GM23338 (cell line): ENCODE measurements around the gene PARP3. TPM values are rescaled to one million over a fixed set of nuclear protein-coding genes. Genes with fewer than 3 reads are reported as not detected.

ENCODE experiments used
- ATAC-seq: fragments of 200-7000 bp; cut with Tn5 transposase; 3 replicates; pipeline ENCODE4 v1.9.1; 2020
- DNase-seq: peaks from one replicate; pipeline ENCODE4 v3.0.0-alpha.2; 2015; ENCODE audit warnings: low spot score
- H2AFZ ChIP-seq: fragments of 200-600 bp; sonication (generic); 2 replicates; pipeline ENCODE4 v1.8.0; 2016; ENCODE audit warnings: antibody characterized with exemption, mild to moderate bottlenecking, moderate library complexity
- H3F3A ChIP-seq: fragments of 200-600 bp; sonication (generic); replicated peaks from 2 replicates; pipeline ENCODE4 v1.8.0; 2017; ENCODE audit warnings: antibody characterized with exemption, mixed run types, low read depth
- H3K27ac ChIP-seq: fragments of 200-600 bp; sonication (generic); 2 replicates; pipeline ENCODE4 v1.6.1; 2016; ENCODE audit warnings: low read depth
- H3K27me3 ChIP-seq: fragments of 200-600 bp; sonication (generic); 2 replicates; pipeline ENCODE4 v1.8.0; 2016; ENCODE audit warnings: mild to moderate bottlenecking, mixed run types, moderate library complexity; ENCODE audit not compliant: insufficient read depth
- H3K36me3 ChIP-seq: fragments of 200-600 bp; sonication (generic); 2 replicates; pipeline ENCODE4 v1.8.0; 2016; ENCODE audit warnings: mild to moderate bottlenecking; ENCODE audit not compliant: insufficient read depth
- H3K4me1 ChIP-seq: fragments of 200-600 bp; sonication (generic); 2 replicates; pipeline ENCODE4 v1.8.0; 2016; ENCODE audit warnings: mild to moderate bottlenecking, moderate library complexity; ENCODE audit not compliant: insufficient read depth
- H3K4me2 ChIP-seq: fragments of 200-600 bp; sonication (generic); 2 replicates; pipeline ENCODE4 v1.7.1; 2017; ENCODE audit warnings: mixed run types
- H3K4me3 ChIP-seq: fragments of 200-600 bp; sonication (generic); 2 replicates; pipeline ENCODE4 v1.6.1; 2016; ENCODE audit warnings: mixed run types
- H3K79me2 ChIP-seq: fragments of 200-600 bp; sonication (generic); replicated peaks from 2 replicates; pipeline ENCODE4 v1.8.0; 2017; ENCODE audit warnings: mild to moderate bottlenecking; ENCODE audit not compliant: insufficient read depth
- H3K9me2 ChIP-seq: fragments of 200-600 bp; sonication (generic); 2 replicates; pipeline ENCODE4 v1.8.0; 2017; ENCODE audit not compliant: insufficient read depth
- H4K20me1 ChIP-seq: fragments of 200-600 bp; sonication (generic); replicated peaks from 2 replicates; pipeline ENCODE4 v1.8.0; 2017; ENCODE audit warnings: mild to moderate bottlenecking; ENCODE audit not compliant: insufficient read depth
- H3K27ac Mint-ChIP-seq: 2 replicates; pipeline ENCODE4 v1.8.0; 2020; ENCODE audit warnings: inconsistent platforms, mild to moderate bottlenecking, moderate library complexity, mixed read lengths
- H3K27me3 Mint-ChIP-seq: 3 replicates; pipeline ENCODE4 v1.8.0; 2022; ENCODE audit warnings: low read depth, mild to moderate bottlenecking, moderate library complexity, mixed read lengths, inconsistent platforms; ENCODE audit not compliant: insufficient read depth, poor library complexity
- H3K36me3 Mint-ChIP-seq: 3 replicates; pipeline ENCODE4 v1.8.0; 2021; ENCODE audit warnings: low read depth, mild to moderate bottlenecking, inconsistent platforms, moderate library complexity, mixed read lengths
- H3K4me1 Mint-ChIP-seq: 3 replicates; pipeline ENCODE4 v1.8.0; 2020; ENCODE audit warnings: mild to moderate bottlenecking, inconsistent platforms, mixed read lengths
- H3K4me3 Mint-ChIP-seq: 3 replicates; pipeline ENCODE4 v1.8.0; 2021; ENCODE audit warnings: moderate library complexity, mild to moderate bottlenecking, inconsistent platforms, mixed read lengths
- H3K9me3 Mint-ChIP-seq: 3 replicates; pipeline ENCODE4 v1.8.0; 2020; ENCODE audit warnings: moderate library complexity, mild to moderate bottlenecking, inconsistent platforms, mixed read lengths
- EZH2 ChIP-seq: fragments of 200-600 bp; sonication (generic); IDR thresholded peaks from one replicate; pipeline ENCODE4 v1.8.0; 2017; ENCODE audit warnings: antibody characterized with exemption, mild to moderate bottlenecking, low read depth; ENCODE audit not compliant: unreplicated experiment
- EZH2phosphoT487 ChIP-seq: fragments of 200-600 bp; sonication (generic); IDR thresholded peaks from one replicate; pipeline ENCODE4 v1.8.1; 2018; ENCODE audit warnings: antibody characterized with exemption; ENCODE audit not compliant: unreplicated experiment
- JUNB ChIP-seq: IDR thresholded peaks from one replicate; pipeline ENCODE4 v1.6.1; 2016; ENCODE audit warnings: antibody characterized with exemption; ENCODE audit not compliant: unreplicated experiment
- NANOG ChIP-seq: IDR thresholded peaks from 2 replicates; pipeline ENCODE4 v1.6.1; 2016; ENCODE audit warnings: antibody characterized with exemption, borderline replicate concordance
- STAT1 ChIP-seq: IDR thresholded peaks from one replicate; pipeline ENCODE4 v1.6.1; 2016; ENCODE audit warnings: antibody characterized with exemption; ENCODE audit not compliant: unreplicated experiment
- ZNF114 ChIP-seq: fragments of 250-450 bp; sonication (Bioruptor Pico); IDR thresholded peaks from 2 replicates; pipeline ENCODE4 v1.5.0; 2020; ENCODE audit warnings: mild to moderate bottlenecking, moderate library complexity
- ZNF331 ChIP-seq: fragments of 250-450 bp; sonication (Bioruptor Pico); IDR thresholded peaks from 2 replicates; pipeline ENCODE4 v1.5.0; 2020; ENCODE audit warnings: low read depth, mild to moderate bottlenecking, moderate library complexity
- polyA plus RNA-seq: library from polyadenylated mRNA; unstranded; fragments of >200 nt; fragmentation: Nextera tagmentation; extraction: Ambion mirVana; gene quantifications from 2 replicates; pipeline ENCODE4 v1.2.1, GENCODE V29; 2016
- total RNA-seq: library from RNA; depleted of rRNA; stranded (reverse); fragments of >200 nt; shearing (Covaris generic); gene quantifications from 2 replicates; pipeline ENCODE4 v1.2.3, GENCODE V29; 2014
- TF ChIP-seq, protein P1 (sequence below): fragments of 250-450 bp; sonication (Bioruptor Pico); IDR thresholded peaks from 2 replicates; pipeline ENCODE4 v1.5.0; 2020; ENCODE audit warnings: mild to moderate bottlenecking, moderate library complexity
- TF ChIP-seq, protein P2 (sequence below): IDR thresholded peaks from 2 replicates; pipeline ENCODE4 v1.6.1; 2016; ENCODE audit warnings: antibody characterized with exemption
- TF ChIP-seq, protein P3 (sequence below): IDR thresholded peaks from one replicate; pipeline ENCODE4 v1.6.1; 2018; ENCODE audit warnings: antibody characterized with exemption; ENCODE audit not compliant: unreplicated experiment
- TF ChIP-seq, protein P4 (sequence below), 2 experiments: fragments of 200-600 bp in 1 of 2; sonication (generic) in 1 of 2; conservative IDR thresholded peaks; 2 replicates each; pipeline versions ENCODE4 v1.5.1 to v1.6.1; 2016 to 2017; ENCODE audit warnings: antibody characterized with exemption in 2 of 2, low read depth in 2 of 2, mild to moderate bottlenecking in 2 of 2, moderate library complexity in 1 of 2

PARP3 gene
- total and polyA plus RNA-seq, 2 experiments from 2014 or later = 0.76 to 1.1 TPM

DNA sequence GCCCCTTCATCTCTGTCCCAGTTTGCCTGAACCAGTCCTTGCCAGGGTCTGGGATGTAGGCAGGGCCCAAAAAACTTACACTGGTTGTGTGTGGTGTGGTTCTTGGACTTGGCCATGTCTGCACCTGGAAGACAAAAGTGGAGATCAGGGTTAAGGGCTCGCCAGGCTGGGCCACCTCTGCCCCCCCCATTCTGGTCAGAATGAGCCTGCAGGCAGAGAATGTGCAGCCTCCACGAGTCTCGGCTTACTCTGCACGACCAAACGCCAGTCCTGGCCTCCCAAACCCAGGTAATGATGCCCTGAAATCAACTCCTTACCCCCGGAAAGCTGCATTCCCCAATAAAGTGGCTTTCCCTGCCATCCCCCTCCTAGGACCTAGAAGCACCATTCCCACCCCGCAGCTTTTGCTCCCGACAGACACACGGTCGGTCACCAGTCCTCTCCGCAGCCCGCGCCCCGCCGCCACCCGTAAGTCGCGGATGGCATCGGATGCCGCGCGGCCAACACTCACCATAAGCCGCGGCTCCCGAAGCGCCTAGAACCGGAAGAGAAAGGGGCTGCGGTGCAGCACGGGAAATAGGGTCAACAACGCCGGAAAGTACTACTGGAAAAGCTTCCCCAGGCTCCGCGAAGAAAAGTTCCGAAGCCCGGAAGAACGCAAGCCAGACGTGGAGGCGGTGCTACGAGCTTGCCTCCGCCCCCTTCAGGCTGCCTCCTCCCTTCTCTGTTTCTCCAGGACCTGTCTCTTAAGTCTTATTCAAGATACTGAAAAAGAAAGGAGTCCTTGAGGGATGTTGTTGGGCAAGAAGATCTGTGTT is 53.4 kb downstream of the PARP3 start, which contains the start of gene RPL29 (continued):
- TF ChIP-seq, protein P1, sequence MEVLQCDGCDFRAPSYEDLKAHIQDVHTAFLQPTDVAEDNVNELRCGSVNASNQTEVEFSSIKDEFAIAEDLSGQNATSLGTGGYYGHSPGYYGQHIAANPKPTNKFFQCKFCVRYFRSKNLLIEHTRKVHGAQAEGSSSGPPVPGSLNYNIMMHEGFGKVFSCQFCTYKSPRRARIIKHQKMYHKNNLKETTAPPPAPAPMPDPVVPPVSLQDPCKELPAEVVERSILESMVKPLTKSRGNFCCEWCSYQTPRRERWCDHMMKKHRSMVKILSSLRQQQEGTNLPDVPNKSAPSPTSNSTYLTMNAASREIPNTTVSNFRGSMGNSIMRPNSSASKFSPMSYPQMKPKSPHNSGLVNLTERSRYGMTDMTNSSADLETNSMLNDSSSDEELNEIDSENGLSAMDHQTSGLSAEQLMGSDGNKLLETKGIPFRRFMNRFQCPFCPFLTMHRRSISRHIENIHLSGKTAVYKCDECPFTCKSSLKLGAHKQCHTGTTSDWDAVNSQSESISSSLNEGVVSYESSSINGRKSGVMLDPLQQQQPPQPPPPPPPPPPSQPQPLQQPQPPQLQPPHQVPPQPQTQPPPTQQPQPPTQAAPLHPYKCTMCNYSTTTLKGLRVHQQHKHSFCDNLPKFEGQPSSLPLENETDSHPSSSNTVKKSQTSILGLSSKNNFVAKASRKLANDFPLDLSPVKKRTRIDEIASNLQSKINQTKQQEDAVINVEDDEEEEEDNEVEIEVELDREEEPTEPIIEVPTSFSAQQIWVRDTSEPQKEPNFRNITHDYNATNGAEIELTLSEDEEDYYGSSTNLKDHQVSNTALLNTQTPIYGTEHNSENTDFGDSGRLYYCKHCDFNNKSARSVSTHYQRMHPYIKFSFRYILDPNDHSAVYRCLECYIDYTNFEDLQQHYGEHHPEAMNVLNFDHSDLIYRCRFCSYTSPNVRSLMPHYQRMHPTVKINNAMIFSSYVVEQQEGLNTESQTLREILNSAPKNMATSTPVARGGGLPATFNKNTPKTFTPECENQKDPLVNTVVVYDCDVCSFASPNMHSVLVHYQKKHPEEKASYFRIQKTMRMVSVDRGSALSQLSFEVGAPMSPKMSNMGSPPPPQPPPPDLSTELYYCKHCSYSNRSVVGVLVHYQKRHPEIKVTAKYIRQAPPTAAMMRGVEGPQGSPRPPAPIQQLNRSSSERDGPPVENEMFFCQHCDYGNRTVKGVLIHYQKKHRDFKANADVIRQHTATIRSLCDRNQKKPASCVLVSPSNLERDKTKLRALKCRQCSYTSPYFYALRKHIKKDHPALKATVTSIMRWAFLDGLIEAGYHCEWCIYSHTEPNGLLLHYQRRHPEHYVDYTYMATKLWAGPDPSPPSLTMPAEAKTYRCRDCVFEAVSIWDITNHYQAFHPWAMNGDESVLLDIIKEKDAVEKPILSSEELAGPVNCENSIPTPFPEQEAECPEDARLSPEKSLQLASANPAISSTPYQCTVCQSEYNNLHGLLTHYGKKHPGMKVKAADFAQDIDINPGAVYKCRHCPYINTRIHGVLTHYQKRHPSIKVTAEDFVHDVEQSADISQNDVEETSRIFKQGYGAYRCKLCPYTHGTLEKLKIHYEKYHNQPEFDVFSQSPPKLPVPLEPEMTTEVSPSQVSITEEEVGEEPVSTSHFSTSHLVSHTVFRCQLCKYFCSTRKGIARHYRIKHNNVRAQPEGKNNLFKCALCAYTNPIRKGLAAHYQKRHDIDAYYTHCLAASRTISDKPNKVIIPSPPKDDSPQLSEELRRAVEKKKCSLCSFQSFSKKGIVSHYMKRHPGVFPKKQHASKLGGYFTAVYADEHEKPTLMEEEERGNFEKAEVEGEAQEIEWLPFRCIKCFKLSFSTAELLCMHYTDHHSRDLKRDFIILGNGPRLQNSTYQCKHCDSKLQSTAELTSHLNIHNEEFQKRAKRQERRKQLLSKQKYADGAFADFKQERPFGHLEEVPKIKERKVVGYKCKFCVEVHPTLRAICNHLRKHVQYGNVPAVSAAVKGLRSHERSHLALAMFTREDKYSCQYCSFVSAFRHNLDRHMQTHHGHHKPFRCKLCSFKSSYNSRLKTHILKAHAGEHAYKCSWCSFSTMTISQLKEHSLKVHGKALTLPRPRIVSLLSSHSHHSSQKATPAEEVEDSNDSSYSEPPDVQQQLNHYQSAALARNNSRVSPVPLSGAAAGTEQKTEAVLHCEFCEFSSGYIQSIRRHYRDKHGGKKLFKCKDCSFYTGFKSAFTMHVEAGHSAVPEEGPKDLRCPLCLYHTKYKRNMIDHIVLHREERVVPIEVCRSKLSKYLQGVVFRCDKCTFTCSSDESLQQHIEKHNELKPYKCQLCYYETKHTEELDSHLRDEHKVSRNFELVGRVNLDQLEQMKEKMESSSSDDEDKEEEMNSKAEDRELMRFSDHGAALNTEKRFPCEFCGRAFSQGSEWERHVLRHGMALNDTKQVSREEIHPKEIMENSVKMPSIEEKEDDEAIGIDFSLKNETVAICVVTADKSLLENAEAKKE = no peak
- TF ChIP-seq JUNB = no peak

DNA sequence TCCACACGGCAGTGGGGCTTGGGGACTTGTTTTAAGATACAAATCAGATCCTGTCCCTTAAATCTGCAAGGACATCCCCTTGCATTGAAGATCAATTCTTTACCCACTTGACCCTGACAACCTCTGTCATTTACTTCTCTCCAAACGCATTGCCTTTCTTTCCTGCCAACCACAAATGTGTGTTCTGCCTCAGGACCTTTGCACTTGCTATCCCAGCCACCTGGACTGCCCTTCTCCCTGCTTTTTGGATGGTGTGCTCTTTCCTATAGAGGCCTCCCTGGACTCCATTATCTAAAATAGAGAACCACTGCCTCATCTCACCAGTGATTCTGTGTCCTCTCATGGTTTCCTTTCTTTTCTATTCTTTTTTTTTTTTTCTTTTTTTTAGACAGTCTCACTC is 55.0 kb downstream of the PARP3 start:
- peak overlapping the region; percentile 1; the same call in 1 of the 3 replicates for H3K4me3 Mint-ChIP-seq
- TF ChIP-seq, protein P2, sequence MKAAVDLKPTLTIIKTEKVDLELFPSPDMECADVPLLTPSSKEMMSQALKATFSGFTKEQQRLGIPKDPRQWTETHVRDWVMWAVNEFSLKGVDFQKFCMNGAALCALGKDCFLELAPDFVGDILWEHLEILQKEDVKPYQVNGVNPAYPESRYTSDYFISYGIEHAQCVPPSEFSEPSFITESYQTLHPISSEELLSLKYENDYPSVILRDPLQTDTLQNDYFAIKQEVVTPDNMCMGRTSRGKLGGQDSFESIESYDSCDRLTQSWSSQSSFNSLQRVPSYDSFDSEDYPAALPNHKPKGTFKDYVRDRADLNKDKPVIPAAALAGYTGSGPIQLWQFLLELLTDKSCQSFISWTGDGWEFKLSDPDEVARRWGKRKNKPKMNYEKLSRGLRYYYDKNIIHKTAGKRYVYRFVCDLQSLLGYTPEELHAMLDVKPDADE = no peak
- TF ChIP-seq, protein P3, sequence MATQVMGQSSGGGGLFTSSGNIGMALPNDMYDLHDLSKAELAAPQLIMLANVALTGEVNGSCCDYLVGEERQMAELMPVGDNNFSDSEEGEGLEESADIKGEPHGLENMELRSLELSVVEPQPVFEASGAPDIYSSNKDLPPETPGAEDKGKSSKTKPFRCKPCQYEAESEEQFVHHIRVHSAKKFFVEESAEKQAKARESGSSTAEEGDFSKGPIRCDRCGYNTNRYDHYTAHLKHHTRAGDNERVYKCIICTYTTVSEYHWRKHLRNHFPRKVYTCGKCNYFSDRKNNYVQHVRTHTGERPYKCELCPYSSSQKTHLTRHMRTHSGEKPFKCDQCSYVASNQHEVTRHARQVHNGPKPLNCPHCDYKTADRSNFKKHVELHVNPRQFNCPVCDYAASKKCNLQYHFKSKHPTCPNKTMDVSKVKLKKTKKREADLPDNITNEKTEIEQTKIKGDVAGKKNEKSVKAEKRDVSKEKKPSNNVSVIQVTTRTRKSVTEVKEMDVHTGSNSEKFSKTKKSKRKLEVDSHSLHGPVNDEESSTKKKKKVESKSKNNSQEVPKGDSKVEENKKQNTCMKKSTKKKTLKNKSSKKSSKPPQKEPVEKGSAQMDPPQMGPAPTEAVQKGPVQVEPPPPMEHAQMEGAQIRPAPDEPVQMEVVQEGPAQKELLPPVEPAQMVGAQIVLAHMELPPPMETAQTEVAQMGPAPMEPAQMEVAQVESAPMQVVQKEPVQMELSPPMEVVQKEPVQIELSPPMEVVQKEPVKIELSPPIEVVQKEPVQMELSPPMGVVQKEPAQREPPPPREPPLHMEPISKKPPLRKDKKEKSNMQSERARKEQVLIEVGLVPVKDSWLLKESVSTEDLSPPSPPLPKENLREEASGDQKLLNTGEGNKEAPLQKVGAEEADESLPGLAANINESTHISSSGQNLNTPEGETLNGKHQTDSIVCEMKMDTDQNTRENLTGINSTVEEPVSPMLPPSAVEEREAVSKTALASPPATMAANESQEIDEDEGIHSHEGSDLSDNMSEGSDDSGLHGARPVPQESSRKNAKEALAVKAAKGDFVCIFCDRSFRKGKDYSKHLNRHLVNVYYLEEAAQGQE = no peak
- TF ChIP-seq STAT1 (no peak), EZH2phosphoT487 (no peak), EZH2 (no peak), NANOG (no peak), ZNF114 (no peak), ZNF331 (no peak)
- TF ChIP-seq, protein P4, sequence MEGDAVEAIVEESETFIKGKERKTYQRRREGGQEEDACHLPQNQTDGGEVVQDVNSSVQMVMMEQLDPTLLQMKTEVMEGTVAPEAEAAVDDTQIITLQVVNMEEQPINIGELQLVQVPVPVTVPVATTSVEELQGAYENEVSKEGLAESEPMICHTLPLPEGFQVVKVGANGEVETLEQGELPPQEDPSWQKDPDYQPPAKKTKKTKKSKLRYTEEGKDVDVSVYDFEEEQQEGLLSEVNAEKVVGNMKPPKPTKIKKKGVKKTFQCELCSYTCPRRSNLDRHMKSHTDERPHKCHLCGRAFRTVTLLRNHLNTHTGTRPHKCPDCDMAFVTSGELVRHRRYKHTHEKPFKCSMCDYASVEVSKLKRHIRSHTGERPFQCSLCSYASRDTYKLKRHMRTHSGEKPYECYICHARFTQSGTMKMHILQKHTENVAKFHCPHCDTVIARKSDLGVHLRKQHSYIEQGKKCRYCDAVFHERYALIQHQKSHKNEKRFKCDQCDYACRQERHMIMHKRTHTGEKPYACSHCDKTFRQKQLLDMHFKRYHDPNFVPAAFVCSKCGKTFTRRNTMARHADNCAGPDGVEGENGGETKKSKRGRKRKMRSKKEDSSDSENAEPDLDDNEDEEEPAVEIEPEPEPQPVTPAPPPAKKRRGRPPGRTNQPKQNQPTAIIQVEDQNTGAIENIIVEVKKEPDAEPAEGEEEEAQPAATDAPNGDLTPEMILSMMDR (conservative IDR thresholded peaks at IDR 0.05; ENCODE audit: low read depth in 2 of 2) = no peak
- no peaks in the 10 kb centered on the region for H3K9me2 ChIP-seq
- H3F3A ChIP-seq = peaks cover 33% of the 10 kb centered on the region
- peaks cover 28% of the 10 kb centered on the region for H3K36me3 ChIP-seq
- peaks cover 33% of the 10 kb centered on the region for H3K4me1 Mint-ChIP-seq
- H3K79me2 ChIP-seq = peaks cover 18% of the 10 kb centered on the region
- no peaks in the 10 kb centered on the region for H3K27me3 ChIP-seq
- H3K4me2 ChIP-seq = no peak overlapping the region
- H3K4me3 ChIP-seq = no peak overlapping the region
- peaks cover 25% of the 10 kb centered on the region for H3K4me1 ChIP-seq
- no peak for DNase-seq
- H3K27ac Mint-ChIP-seq = no peak overlapping the region
- peaks cover 37% of the 10 kb centered on the region for H3K36me3 Mint-ChIP-seq
- no peak for ATAC-seq
- peaks cover 26% of the 10 kb centered on the region for H3K27me3 Mint-ChIP-seq
- peaks cover 8% of the 10 kb centered on the region; the same call in 1 of the 2 replicates for H4K20me1 ChIP-seq
- H3K9me3 Mint-ChIP-seq = peaks cover 4% of the 10 kb centered on the region; the same call in 1 of the 3 replicates
- H2AFZ ChIP-seq = no peak overlapping the region
- H3K27ac ChIP-seq = no peak overlapping the region
